DMS153 treated with DMSO at 0.1 percent for 48 hours (cell line): ENCODE measurements around the gene RNF39.

Source experiments
- DNase-seq: peaks from one replicate; lab custom pipeline; 2025; ENCODE audit not compliant: unreplicated experiment; lab: John Stamatoyannopoulos, UW

The RNF39 gene

DNA sequence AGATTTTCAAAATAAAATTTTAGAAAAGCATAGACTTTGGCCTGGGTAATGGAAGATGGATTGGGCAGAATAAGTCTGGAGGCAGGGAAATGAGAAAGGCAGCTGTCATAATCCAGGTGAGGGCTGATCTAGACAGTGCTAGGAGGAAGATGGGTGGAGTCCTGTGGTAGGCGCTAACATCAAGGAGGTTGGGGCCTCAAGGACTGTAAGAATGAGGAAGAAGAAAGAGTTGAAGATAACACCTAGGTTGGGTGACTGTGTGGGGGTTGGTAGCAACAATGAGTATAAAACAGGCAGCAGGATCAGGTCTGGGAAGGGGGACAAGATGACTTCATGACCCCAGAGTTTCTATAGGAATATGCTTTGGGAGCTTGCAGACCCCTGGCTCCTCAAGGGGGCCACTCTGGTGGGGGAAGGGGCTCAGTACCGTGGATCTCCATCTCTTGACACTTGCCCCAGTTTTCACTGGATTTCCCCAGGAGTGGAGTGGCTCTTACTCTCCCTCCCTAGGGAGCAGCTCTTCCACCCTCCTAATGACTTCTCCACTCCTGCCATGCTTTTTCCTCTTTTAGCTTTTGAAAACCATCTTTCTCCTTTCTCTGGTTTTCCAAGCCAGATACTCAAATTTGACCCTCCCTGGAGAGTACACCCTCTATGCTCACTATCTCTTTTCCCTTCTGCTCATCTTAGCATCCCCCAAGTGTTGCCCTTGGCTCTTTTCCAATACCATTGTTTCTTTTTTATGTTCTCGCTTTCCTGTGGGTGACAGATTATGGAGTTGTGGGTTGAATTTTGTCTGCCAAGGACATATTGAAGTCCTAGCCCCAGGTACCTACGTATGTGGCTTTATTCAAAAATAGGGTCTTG lies 22.6 kb upstream of the RNF39 start:
- no peak for DNase-seq

- no peak for DNase-seq
Measured at GRCh38 chr6:30096829-30097228, 21.3 kb upstream of the RNF39 start.

DNA sequence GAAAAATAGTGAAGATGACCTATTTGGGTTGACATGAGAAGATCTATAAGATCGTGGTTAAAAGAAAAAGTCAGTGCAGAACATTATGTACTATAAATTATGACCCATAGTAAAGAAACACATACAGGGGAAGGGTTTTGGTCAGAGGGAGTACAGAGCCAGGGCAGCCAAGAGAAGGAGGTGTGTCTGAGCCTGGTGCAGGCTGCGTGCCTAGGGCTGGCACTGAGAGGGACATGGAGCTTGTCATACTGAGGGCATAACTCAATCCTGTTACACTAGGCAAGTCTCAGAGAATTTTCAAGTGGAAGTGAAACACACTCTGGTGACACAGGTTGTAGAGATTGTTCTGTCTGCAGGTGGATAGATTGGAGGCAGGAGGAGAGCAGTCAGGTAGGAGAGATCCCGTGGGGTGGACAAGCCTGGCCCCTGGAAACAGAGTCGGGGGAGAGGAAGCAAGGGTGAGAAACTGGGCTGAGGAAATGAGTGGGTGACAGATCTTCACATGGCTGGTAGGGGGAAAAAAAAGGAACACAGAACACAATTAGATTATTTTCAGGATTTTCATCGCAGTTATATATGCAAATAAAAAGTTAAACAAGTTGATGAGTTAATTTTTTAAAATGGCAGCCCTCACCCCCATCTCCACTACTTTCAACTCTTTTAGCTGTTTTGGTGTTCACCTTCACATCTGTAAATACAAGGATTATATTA lies 18.5 kb upstream of the RNF39 start:
- no peak for DNase-seq

DNA sequence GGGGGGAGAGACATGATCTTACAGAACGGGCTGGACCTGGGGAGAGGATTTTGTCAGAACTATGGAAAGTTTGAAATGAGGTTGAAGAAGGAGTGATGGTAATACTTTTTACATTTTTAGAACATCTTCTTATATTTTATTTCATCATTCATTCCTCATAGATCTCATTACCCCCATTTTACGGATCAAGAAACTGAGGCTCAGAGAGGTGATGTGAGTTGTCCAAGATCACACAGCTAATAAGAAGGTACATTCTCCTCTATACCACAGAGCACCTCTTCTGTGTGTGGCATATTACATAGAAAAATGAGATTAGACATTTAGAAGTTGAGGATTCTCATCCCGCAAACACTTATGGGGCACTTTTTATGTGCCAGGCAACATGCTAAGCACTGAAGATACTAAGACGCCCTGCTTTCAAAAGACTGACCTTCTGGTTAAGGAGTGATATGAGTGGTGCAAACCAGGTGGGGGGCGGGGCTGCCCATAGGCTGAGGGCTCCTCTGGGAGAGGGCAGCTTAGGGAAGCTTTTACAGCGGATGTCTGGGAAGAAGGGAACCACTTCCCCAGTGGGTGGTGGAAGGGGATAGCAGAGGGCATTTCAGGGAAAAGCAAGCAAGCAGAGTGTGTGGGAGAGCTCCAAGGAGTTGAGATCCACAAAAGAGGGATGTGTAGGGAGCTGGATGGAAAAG lies 17.4 kb upstream of the RNF39 start:
- no peak for DNase-seq

- no peak for DNase-seq
Measured at GRCh38 chr6:30091577-30092381, 16.2 kb upstream of the RNF39 start.

DNA sequence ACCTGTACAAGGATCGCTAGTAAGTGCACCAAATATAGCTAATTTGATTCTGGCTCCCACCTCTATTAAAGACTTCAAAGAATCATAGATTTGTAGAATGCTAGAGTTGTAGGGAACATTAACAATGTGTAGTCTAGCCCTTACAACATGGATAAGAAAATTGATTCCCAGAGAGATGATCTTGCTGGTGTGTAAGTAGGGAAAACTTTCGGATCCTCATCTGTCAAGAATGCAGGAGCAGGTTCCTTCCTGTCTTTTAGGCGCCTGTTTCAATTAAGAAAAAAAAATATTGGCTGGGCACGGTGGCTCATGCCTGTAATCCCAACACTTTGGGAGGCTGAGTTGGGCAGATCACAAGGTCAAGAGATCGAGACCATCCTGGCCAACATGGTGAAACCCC lies 12.3 kb upstream of the RNF39 start:
- no peak for DNase-seq

- no peak for DNase-seq
Measured at GRCh38 chr6:30077218-30077617, 1.6 kb upstream of the RNF39 start.

- no peak for DNase-seq
Measured at GRCh38 chr6:30075790-30076732, 492 bp upstream of the RNF39 start.

DNA sequence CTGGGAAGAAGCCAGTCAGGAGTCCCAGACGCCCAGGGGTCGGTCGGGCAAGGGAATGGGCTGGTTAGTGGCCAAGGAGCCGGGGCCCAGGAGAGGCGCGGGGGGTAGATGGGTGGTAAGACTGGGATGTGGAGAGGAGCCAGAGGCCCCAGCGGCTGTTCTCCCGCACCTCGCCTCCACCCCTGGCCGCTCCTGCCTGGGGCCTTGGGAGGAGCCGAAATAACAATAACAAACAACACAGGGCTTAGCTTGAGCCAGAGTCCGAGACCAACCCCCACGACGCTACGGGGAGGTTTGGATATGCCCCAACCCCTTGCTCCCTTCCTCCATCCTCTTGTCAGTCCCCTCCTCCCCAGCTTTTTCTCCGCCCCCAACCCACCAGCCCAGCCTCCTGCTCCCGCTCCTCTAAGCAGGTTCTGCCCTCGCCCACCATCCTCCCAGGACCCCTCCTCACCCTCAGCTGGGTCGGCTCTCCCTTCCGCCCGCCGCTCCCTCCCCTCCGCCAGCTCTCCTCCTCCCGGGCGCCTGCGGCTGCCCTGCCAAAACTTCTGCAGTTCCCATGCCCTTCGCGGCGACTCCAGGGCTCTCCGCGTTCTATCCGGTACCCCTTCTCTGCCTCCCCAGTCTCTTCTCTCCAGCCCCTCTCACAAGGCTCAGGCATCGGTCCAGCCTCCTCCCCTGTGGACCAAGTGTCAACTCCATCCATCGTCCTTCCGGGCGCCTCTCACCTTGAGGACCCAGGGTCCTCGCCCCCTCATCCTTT lies 1.1 kb downstream of the RNF39 start:
- DNase-seq: no peak

- no peak for DNase-seq
Measured at GRCh38 chr6:30073489-30074235, 1.9 kb downstream of the RNF39 start.

GRCh38 chr6:30071858-30072257 lies 3.7 kb downstream of the RNF39 start:
- no peak for DNase-seq

DNA sequence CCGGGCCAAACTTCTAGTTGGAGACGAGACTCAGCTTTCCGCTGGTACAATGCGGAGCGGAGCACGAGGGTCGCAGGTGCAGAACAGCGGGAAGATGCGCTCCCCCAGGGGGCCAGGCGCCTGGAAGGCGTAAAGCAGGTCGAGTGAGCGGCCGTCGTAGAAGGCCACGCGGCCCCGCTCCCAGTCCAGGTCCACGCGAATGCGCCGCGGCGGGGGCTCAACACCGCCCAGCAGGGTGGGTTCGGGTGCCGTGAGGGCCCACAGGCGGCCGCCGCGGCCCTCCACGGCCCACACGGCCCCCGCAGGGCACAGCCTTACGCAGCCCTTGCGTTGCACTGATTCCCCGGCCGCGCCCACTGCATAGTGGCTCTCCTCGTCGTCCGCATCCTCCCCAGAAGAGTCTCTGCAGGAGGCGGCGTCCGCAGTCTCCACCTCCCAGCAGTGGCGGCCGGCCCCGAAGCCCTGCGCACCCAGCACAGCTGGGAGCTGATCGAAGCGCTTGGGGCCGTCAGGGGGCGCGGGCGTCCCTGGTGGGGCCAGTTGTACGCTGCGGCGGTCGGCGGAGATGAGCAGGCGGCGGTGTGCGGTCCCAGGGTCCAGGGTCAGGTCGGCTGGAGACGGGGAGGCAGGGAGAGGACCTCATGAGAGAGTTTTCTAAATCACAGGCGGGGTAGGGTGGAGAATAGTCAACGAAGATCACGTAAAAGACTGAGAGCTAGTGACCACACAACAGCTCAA lies 4.3 kb downstream of the RNF39 start:
- no peak for DNase-seq

GRCh38 chr6:30067460-30068139 lies 8.0 kb downstream of the RNF39 start:
- no peak for DNase-seq

GRCh38 chr6:30066577-30067459 lies 8.8 kb downstream of the RNF39 start, which contains the start of gene PPP1R11:
Gene PPP1R11, plus strand, starts transcription at chr6:30067198. Its CDS starts 213 bp downstream, at chr6:30067411.
- DNase-seq: peak; percentile 95

DNA sequence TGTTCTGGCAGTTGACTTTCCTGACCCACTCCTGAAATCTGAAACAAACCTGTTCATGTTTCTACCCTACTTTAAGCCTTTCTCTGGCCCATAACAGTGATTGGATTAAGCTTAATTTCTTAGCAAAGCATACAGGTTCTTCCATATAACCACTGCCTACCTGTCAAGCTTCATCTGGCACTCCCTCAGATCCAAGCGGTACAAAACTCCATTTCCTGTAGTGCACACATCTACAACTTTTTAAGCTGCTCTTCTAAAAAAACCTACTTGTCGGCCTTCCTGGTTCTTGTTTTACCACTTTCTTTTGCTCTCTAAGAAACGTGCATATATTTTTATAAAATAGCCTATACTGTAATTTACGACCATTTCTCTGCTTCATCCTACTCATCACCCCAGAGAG lies 9.5 kb downstream of the RNF39 start:
- DNase-seq: no peak

GRCh38 chr6:30063315-30063714 lies 12.3 kb downstream of the RNF39 start:
- DNase-seq: no peak
